ENCODE measurements around the gene MTMR12.

The MTMR12 gene

DNA sequence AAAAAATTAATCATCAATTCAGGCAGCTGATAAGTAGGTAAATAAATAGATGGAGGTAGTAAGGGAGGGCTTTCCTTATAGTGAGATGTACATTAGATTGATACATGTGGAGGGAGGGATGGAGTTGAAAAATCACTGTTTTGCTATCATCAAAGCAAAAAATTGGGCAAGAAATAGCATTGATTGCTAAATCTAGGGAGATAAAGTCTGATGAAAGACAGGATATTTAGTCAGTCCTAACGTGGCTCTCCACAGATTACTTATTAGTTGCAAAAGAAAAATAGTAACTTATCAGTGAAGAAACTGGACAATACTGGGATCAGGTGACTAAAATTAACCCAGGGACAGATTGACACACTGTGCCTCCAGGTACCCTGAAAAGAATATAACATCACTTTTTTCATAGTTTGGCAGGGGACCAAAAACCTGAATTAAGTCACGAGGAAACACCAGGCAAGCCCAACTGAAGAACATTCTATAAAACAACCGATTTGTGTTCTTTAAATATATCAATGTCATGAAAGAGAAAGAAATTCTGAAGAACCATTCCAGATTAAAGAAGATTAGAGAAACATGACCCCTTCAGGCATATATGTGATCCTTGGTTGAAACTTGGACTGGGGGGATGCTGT lies 111.5 kb downstream of the MTMR12 start:
- no peak for DNase-seq (ENCODE audit: extremely low read depth in 1 of 2, low read depth in 1 of 2)

- no peak for DNase-seq (ENCODE audit: extremely low read depth in 1 of 2, low read depth in 1 of 2)
Measured at GRCh38 chr5:32197032-32197431, 115.7 kb downstream of the MTMR12 start.

GRCh38 chr5:32195265-32195664 lies 117.5 kb downstream of the MTMR12 start:
- DNase-seq (ENCODE audit: extremely low read depth in 1 of 2, low read depth in 1 of 2): no peak

DNA sequence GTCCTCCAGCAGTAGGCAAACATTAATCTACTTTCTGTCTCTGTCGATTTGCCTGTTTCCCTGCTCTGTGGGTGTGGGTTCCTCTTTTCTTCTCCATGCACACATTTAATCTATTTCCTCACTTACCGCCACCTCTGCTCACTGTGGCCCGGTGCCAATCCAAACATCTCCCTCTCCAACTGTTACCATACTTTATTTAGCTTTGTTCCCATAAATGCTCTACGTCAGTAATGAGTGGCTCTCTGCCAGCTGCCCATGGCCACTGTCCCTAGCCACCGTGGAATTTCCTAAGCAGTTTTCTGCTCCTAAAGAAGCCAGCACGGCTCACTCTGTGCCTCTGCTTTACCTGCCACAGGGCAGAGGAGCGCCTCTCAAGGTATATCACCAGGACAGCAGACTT lies 119.1 kb downstream of the MTMR12 start:
- no peak for DNase-seq (ENCODE audit: extremely low read depth in 1 of 2, low read depth in 1 of 2)

DNA sequence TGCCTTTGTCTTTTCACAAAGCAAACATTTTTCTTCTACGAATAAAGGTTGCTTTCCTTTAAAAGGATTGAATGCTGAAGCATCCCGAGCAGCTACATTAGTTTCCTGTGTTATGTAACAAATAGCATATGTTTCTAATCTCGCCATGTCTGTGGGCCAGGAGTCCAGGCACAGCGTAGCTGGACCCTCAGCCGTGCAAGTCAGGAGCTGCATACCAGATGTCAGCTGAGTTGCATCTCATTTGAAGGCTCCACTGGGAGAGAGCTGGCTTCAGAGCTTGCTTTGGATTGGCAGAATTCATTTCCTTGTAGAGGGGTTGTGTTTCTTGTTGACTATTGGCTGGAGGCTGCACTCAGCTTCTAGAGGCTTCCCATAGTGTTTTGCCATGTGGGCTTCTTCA lies 122.6 kb downstream of the MTMR12 start:
- DNase-seq (ENCODE audit: extremely low read depth in 1 of 2, low read depth in 1 of 2): no peak

DNA sequence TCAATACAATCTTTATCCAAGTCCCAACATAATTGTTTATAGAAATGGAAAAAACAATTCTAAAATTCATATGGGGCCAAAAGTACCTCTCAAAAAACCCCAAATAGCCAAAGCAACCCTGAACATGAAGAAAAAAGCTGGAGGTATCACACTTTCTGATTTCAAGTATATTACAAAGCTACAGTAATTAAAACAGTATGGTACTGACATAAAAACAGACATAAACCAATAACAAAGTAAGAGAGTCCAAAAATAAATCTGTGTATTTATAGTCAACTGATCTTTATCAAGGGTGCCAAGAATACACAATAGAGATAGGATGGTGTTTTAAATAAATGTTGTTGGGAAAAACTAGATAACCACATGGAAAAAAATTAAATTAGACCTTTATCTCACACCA lies 125.1 kb downstream of the MTMR12 start:
- DNase-seq (ENCODE audit: extremely low read depth in 1 of 2, low read depth in 1 of 2): no peak

DNA sequence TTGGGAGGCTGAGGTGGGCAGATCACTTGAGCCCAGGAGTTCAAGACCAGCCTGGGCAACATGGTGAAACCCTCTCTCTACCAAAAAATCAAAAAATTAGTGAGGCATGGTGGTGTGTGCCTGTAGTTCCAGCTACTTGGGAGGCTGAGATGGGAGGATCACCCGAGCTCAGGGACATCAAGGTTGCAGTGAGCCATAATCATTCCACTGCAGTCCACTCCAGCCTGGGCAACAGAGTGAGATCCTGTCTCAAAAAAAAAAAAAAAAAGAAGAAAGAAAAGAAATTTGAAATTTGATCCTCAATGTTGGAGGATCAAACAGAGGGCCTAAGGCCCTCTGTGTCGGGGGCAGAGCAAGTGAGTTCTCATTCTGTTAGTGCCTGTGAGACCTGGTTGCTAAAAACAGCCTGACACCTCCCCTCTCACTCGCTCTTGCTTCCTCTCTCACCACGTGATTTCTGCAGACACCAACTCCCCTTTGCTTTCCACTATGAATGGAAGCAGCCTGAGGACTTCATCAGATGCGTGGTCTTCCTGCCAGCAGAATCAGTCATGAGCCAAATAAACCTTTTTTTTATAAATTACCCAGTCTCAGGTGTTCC lies 130.2 kb downstream of the MTMR12 start:
- DNase-seq (ENCODE audit: extremely low read depth in 1 of 2, low read depth in 1 of 2): no peak

Measured in stimulated activated CD8-positive, alpha-beta memory T cell treated with anti-CD3 and anti-CD28 coated beads, Interleukin-7, amount 100 ng/mL, for 48 hours (primary cell).